Measurements from ENCODE around the gene NPHP1.

DNA sequence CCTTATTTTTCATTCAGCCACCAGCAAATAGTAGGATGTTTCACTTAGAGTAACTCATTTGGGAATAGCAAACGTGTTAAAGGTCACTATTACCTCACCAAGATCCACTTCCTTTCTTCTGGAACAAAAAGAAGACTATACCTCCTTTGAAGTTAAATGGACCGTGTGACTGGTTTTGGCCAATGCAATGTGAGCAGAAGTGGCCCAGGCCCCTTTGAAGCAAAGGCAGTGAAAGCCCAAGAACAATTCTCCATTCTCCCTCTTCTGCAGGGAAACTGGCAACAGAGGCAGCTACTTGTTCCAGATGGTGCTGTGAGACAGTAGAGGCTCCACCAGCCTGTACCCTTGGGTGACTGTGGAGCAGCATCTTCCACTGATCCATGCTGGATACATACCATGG is 77.9 kb downstream of the NPHP1 start:
- TF ChIP-seq, protein P1, sequence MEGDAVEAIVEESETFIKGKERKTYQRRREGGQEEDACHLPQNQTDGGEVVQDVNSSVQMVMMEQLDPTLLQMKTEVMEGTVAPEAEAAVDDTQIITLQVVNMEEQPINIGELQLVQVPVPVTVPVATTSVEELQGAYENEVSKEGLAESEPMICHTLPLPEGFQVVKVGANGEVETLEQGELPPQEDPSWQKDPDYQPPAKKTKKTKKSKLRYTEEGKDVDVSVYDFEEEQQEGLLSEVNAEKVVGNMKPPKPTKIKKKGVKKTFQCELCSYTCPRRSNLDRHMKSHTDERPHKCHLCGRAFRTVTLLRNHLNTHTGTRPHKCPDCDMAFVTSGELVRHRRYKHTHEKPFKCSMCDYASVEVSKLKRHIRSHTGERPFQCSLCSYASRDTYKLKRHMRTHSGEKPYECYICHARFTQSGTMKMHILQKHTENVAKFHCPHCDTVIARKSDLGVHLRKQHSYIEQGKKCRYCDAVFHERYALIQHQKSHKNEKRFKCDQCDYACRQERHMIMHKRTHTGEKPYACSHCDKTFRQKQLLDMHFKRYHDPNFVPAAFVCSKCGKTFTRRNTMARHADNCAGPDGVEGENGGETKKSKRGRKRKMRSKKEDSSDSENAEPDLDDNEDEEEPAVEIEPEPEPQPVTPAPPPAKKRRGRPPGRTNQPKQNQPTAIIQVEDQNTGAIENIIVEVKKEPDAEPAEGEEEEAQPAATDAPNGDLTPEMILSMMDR (conservative IDR thresholded peaks at IDR 0.05) = no peak
- TF ChIP-seq ZFX (IDR thresholded peaks at IDR 0.05) = no peak

All from C4-2B (cell line).